PC-9 (cell line): ENCODE data around the gene PTPRM. TPM values are rescaled to one million over a fixed set of nuclear protein-coding genes. Genes with fewer than 3 reads are reported as not detected.
A peak's percentile ranks its signal among the peaks of the same experiment; 100 is the strongest.

Source experiments
- BruUV-seq: library from RNA; stranded (reverse); fragments of 400-500 nt; replicated peaks from 2 replicates; lab custom pipeline; 2021; lab: Mats Ljungman, UMichigan
- CTCF ChIA-PET: fragments of 300-600 bp; sonication (Branson Sonifier 250); formaldehyde crosslinking; loops from one replicate; lab custom pipeline; 2022; ENCODE audit warnings: antibody characterized with exemption; lab: Charles Lee
- POLR2A ChIA-PET: fragments of 300-600 bp; sonication (Branson Sonifier 250); formaldehyde crosslinking; loops from one replicate; lab custom pipeline; 2022; ENCODE audit warnings: antibody characterized with exemption; ENCODE audit not compliant: unreplicated experiment; lab: Charles Lee
- DNase-seq, 2 experiments: peaks; one replicate each; pipeline versions ENCODE4 v3.0.0 to v3.0.0-alpha.2; 2015 to 2022; ENCODE audit warnings: mixed read lengths in 1 of 2
- H2AFZ ChIP-seq: fragments of 200-600 bp; sonication (generic); 2 replicates; pipeline ENCODE4 v1.8.1; 2017; ENCODE audit warnings: antibody characterized with exemption
- H3F3A ChIP-seq: fragments of 200-600 bp; sonication (generic); 2 replicates; pipeline ENCODE4 v1.8.1; 2017; ENCODE audit warnings: antibody characterized with exemption, mild to moderate bottlenecking, low read depth; ENCODE audit not compliant: insufficient read depth
- H3K27ac ChIP-seq: fragments of 200-600 bp; sonication (generic); 2 replicates; pipeline ENCODE4 v1.6.1; 2016; ENCODE audit warnings: mixed run types
- H3K27me3 ChIP-seq: fragments of 200-600 bp; sonication (generic); 2 replicates; pipeline ENCODE4 v1.6.1; 2016; ENCODE audit warnings: low read depth, mixed run types; ENCODE audit not compliant: insufficient read depth
- H3K36me3 ChIP-seq: fragments of 200-600 bp; sonication (generic); 2 replicates; pipeline ENCODE4 v1.6.1; 2016; ENCODE audit warnings: low read depth, mixed run types
- H3K4me1 ChIP-seq: fragments of 200-600 bp; sonication (generic); replicated peaks from 2 replicates; pipeline ENCODE4 v1.6.1; 2016; ENCODE audit warnings: mixed run types; ENCODE audit not compliant: insufficient read depth
- H3K4me2 ChIP-seq: fragments of 200-600 bp; sonication (generic); 2 replicates; pipeline ENCODE4 v1.6.1; 2017; ENCODE audit warnings: mixed run types
- H3K4me3 ChIP-seq: fragments of 200-600 bp; sonication (generic); 2 replicates; pipeline ENCODE4 v1.6.1; 2016; ENCODE audit warnings: mixed run types
- H3K79me2 ChIP-seq: fragments of 200-600 bp; sonication (generic); 2 replicates; pipeline ENCODE4 v1.6.1; 2017; ENCODE audit warnings: low read depth, mixed run types
- H3K9me2 ChIP-seq: fragments of 200-600 bp; sonication (generic); 2 replicates; pipeline ENCODE4 v1.8.1; 2017; ENCODE audit warnings: mild to moderate bottlenecking; ENCODE audit not compliant: insufficient read depth
- H3K9me3 ChIP-seq: fragments of 200-600 bp; sonication (generic); 2 replicates; pipeline ENCODE4 v1.8.1; 2016; ENCODE audit warnings: low read depth; ENCODE audit not compliant: insufficient read depth
- H4K20me1 ChIP-seq: fragments of 200-600 bp; sonication (generic); 2 replicates; pipeline ENCODE4 v1.8.1; 2017; ENCODE audit not compliant: insufficient read depth
- CTCF ChIP-seq: fragments of 200-600 bp; sonication (generic); conservative IDR thresholded peaks from 2 replicates; pipeline ENCODE4 v1.6.1; 2017; ENCODE audit warnings: mixed run types, antibody characterized with exemption, mild to moderate bottlenecking, moderate library complexity
- EZH2 ChIP-seq: fragments of 200-600 bp; sonication (generic); IDR thresholded peaks from 2 replicates; pipeline ENCODE4 v1.8.0; 2017; ENCODE audit warnings: antibody characterized with exemption, low read depth
- intact Hi-C: fragments of 100-400 bp; cut with micrococcal nuclease; formaldehyde crosslinking; loops from one replicate; pipeline ENCODE4 v1.10.0; 2022; ENCODE audit not compliant: unreplicated experiment
- total RNA-seq: library from RNA; stranded (reverse); gene quantifications from 2 replicates; pipeline ENCODE4 v1.2.3, GENCODE V29; 2021

PTPRM gene
- total RNA-seq, 1 experiment from 2014 or later: 32.5 TPM

GRCh38 chr18:8389391-8390340 is 822.5 kb downstream of the PTPRM start:
- ChIA-PET CTCF (interaction anchor here (0.6 kb wide), 9 partner anchors 10 to 1353 kb away, joined by 3 to 9 read pairs (median 5); no protein-coding TSS in a partner anchor), POLR2A (no interaction called here)
- no peak overlapping the region for H3K27ac ChIP-seq
- TF ChIP-seq CTCF (peak; percentile 90), EZH2 (no peak)
- no peaks in the 10 kb centered on the region for H3K4me1 ChIP-seq
- no peaks in the 10 kb centered on the region for H3K9me2 ChIP-seq
- H3K36me3 ChIP-seq: no peaks in the 10 kb centered on the region
- H3F3A ChIP-seq: no peaks in the 10 kb centered on the region
- intact Hi-C loops: loop anchor here (1.0 to 2.0 kb wide), 2 partner anchors 600 to 1117 kb away; no protein-coding TSS in a partner anchor
- peak; percentile 56 to 59 for DNase-seq
- H3K27me3 ChIP-seq: no peaks in the 10 kb centered on the region
- H3K4me3 ChIP-seq: no peak overlapping the region
- H3K79me2 ChIP-seq: no peaks in the 10 kb centered on the region
- no TSS peak for BruUV-seq
- no peak overlapping the region for H3K4me2 ChIP-seq
- H3K9me3 ChIP-seq: no peaks in the 10 kb centered on the region
- no peaks in the 10 kb centered on the region for H4K20me1 ChIP-seq
- H2AFZ ChIP-seq: no peak overlapping the region

- no peak for DNase-seq
- H3K9me3 ChIP-seq: no peaks in the 10 kb centered on the region
- no peaks in the 10 kb centered on the region for H3K27me3 ChIP-seq
- H3K4me2 ChIP-seq: no peak overlapping the region
- no peaks in the 10 kb centered on the region for H3K36me3 ChIP-seq
- H3F3A ChIP-seq: no peaks in the 10 kb centered on the region
- H3K79me2 ChIP-seq: no peaks in the 10 kb centered on the region
- H2AFZ ChIP-seq: no peak overlapping the region
- H4K20me1 ChIP-seq: no peaks in the 10 kb centered on the region
- CTCF ChIA-PET: interaction anchor here (0.6 kb wide), 1 partner anchor 519 kb away, joined by 3 read pairs; no protein-coding TSS in a partner anchor
- no peaks in the 10 kb centered on the region for H3K9me2 ChIP-seq
- intact Hi-C loops: no loop called here
- BruUV-seq: no TSS peak
- no peak overlapping the region for H3K27ac ChIP-seq
- no peak for TF ChIP-seq EZH2
- TF ChIP-seq CTCF: no peak
- no peak overlapping the region for H3K4me3 ChIP-seq
- no peaks in the 10 kb centered on the region for H3K4me1 ChIP-seq
- POLR2A ChIA-PET: no interaction called here
Measured at GRCh38 chr18:8391068-8391467, 824.0 kb downstream of the PTPRM start.

- Histone ChIP-seq H4K20me1 (no peaks in the 10 kb centered on the region), H3K79me2 (no peaks in the 10 kb centered on the region), H3K4me2 (no peak overlapping the region), H3K36me3 (no peaks in the 10 kb centered on the region), H3K4me1 (no peaks in the 10 kb centered on the region), H3F3A (no peaks in the 10 kb centered on the region), H3K9me2 (no peaks in the 10 kb centered on the region), H2AFZ (no peak overlapping the region), H3K4me3 (no peak overlapping the region), H3K9me3 (no peaks in the 10 kb centered on the region), H3K27me3 (no peaks in the 10 kb centered on the region), H3K27ac (no peak overlapping the region)
- TF ChIP-seq CTCF: no peak
- TF ChIP-seq EZH2: no peak
- BruUV-seq: no TSS peak
- ChIA-PET CTCF (no interaction called here), POLR2A (no interaction called here)
- intact Hi-C loops: no loop called here
- DNase-seq: no peak
Measured at GRCh38 chr18:8396254-8396653, 829.1 kb downstream of the PTPRM start.
